Panc1 (cell line): ENCODE data around the gene SH3BP5. TPM values are rescaled to one million over a fixed set of nuclear protein-coding genes. Genes with fewer than 3 reads are reported as not detected.

Experiments used
- ATAC-seq: fragments of 200-7000 bp; cut with Tn5 transposase; 2 replicates; pipeline ENCODE4 v1.9.1; 2020; ENCODE audit warnings: mild to moderate bottlenecking, moderate library complexity
- BruUV-seq: library from RNA; stranded (reverse); fragments of 400-500 nt; replicated peaks from 2 replicates; lab custom pipeline; 2021; lab: Mats Ljungman, UMichigan
- CTCF ChIA-PET: fragments of 300-600 bp; sonication (Branson Sonifier 250); formaldehyde crosslinking; loops from one replicate; lab custom pipeline; 2022; ENCODE audit warnings: antibody characterized with exemption; lab: Charles Lee
- POLR2A ChIA-PET: fragments of 300-600 bp; sonication (Branson Sonifier 250); formaldehyde crosslinking; loops from one replicate; lab custom pipeline; 2022; ENCODE audit warnings: antibody characterized with exemption; lab: Charles Lee
- DNase-seq: peaks from one replicate; pipeline ENCODE4 v3.0.0-alpha.2; 2010; ENCODE audit warnings: low read depth, low spot score
- H3K27ac ChIP-seq: 2 replicates; pipeline ENCODE4 v1.5.1; 2011; ENCODE audit warnings: mild to moderate bottlenecking, low read length, inconsistent platforms
- H3K27me3 ChIP-seq: fragments of 200-500 bp; sonication (Bioruptor generic); 2 replicates; pipeline ENCODE4 v1.6.0; 2014; ENCODE audit warnings: low read length, inconsistent platforms; ENCODE audit not compliant: control insufficient read depth, insufficient read depth
- H3K36me3 ChIP-seq: fragments of 200-500 bp; sonication (Bioruptor generic); 2 replicates; pipeline ENCODE4 v1.5.1; 2014; ENCODE audit warnings: inconsistent platforms, mild to moderate bottlenecking, low read length, moderate library complexity; ENCODE audit not compliant: control insufficient read depth, insufficient read depth
- H3K4me1 ChIP-seq: 2 replicates; pipeline ENCODE4 v1.5.1; 2011; ENCODE audit warnings: inconsistent platforms, mild to moderate bottlenecking, low read length, moderate library complexity; ENCODE audit not compliant: control insufficient read depth, insufficient read depth
- H3K4me3 ChIP-seq, 2 experiments: 2 replicates each; pipeline ENCODE4 v1.5.1; 2011 to 2012; ENCODE audit warnings: low read depth in 2 of 2, low read length in 2 of 2, mild to moderate bottlenecking in 2 of 2, inconsistent platforms in 1 of 2, moderate library complexity in 1 of 2
- H3K9me3 ChIP-seq: fragments of 200-500 bp; sonication (Bioruptor generic); 2 replicates; pipeline ENCODE4 v1.5.1; 2014; ENCODE audit warnings: low read depth, mild to moderate bottlenecking, inconsistent platforms, low read length, moderate library complexity; ENCODE audit not compliant: control insufficient read depth, insufficient read depth
- POLR2AphosphoS5 ChIP-seq: IDR thresholded peaks from 2 replicates; pipeline ENCODE4 v1.6.1; 2012; ENCODE audit warnings: mild to moderate bottlenecking, low read depth, low read length, moderate library complexity
- SIN3A ChIP-seq: IDR thresholded peaks from 2 replicates; pipeline ENCODE4 v1.6.1; 2012; ENCODE audit warnings: low read depth, mild to moderate bottlenecking, low read length, moderate library complexity, borderline replicate concordance; ENCODE audit not compliant: insufficient read depth
- TCF7L2 ChIP-seq: IDR thresholded peaks from 2 replicates; pipeline ENCODE4 v1.6.1; 2011; ENCODE audit warnings: mild to moderate bottlenecking, low read depth, low read length, inconsistent platforms
- in situ Hi-C: cut with HindIII; loops from 2 replicates; pipeline ENCODE4 v1.10.0; 2016; ENCODE audit warnings: low sequenced_read_pairs, low pct_unique_long_range_greater_than_20kb
- intact Hi-C: fragments of 100-400 bp; cut with micrococcal nuclease; formaldehyde crosslinking; loops from one replicate; pipeline ENCODE4 v1.10.0; 2022; ENCODE audit not compliant: unreplicated experiment
- total RNA-seq: library from RNA; stranded (reverse); gene quantifications from one replicate; pipeline ENCODE4 v1.2.1, GENCODE V29; 2021; ENCODE audit not compliant: unreplicated experiment
- TF ChIP-seq, protein P1 (sequence below), 2 experiments: IDR thresholded peaks; 2 replicates each; pipeline ENCODE4 v1.6.1; 2011 to 2012; ENCODE audit warnings: low read depth in 2 of 2, control low read depth in 1 of 2, low read length in 1 of 2, mild to moderate bottlenecking in 1 of 2, moderate library complexity in 1 of 2; ENCODE audit not compliant: insufficient read depth in 1 of 2
- TF ChIP-seq, protein P2 (sequence below): fragments of 450-650 bp; IDR thresholded peaks from 2 replicates; pipeline ENCODE4 v1.5.1; 2017; ENCODE audit warnings: mild to moderate bottlenecking

The SH3BP5 gene
- total RNA-seq, 1 experiment from 2014 or later: 12.0 TPM

DNA sequence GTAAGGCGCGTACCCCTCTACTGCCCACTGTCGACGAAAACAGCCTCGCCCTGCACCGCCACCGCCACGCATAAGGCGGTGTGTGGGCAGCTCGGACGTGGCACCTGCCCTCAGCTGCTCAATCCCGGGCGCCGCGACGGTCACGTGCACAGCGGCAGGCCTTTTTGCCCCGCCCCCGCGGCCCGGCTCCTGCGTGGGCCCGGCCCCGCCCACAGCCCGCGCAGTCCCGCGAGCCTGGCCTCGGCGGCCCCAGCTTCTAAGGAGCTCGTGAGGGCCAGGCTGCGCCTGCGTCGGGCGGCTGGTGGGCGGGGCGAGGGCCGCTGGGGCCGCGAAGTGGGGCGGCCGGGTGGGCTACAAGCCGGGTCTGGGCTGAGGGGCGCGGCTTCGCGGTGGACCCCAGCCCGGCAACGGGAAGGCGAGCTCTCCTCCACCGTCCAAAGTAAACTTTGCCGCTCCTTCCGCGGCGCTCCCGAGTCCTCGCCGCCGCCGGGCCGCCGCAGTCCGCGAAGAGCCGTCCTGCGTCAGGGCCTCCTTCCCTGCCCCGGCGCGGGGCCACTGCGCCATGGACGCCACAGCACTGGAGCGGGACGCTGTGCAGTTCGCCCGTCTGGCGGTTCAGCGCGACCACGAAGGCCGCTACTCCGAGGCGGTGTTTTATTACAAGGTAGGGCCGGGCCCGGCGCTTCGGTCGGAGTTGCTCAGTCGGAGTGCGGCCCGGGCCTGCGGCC, 126.3 kb downstream of the SH3BP5 start, which contains the start of gene CAPN7:
Gene CAPN7 (plus strand): TSS at position 313 of the 728 bp plus-strand sequence. CDS start 250 bp downstream, at position 563.
- ChIA-PET CTCF (interaction anchor here (1.6 kb wide), 1 partner anchor 36 kb away, joined by 4 read pairs; no protein-coding TSS in a partner anchor), POLR2A (interaction anchor here (0.5 to 0.6 kb wide), 4 partner anchors 84 to 1769 kb away, joined by 3 to 5 read pairs (median 4); partner anchors contain the start of gene SH3BP5)
- ATAC-seq: peak; percentile 98
- no peak for DNase-seq
- Histone ChIP-seq H3K36me3 (peaks cover 2% of the 10 kb centered on the region), H3K9me3 (no peaks in the 10 kb centered on the region), H3K27me3 (no peaks in the 10 kb centered on the region), H3K4me3 (peak within 1 kb of the TSS; percentile 88 to 91), H3K4me1 (peaks cover 5% of the 10 kb centered on the region), H3K27ac (peak within 1 kb of the TSS; percentile 84)
- intact Hi-C loops (loop anchor here (10.0 kb wide), 1 partner anchor 199 kb away; no protein-coding TSS in a partner anchor), in situ Hi-C loops (no loop called here)
- TF ChIP-seq POLR2AphosphoS5 (peak; percentile 53; the same call in 1 of the 2 replicates), SIN3A (peak; percentile 73; the same call in 1 of the 2 replicates)
- TF ChIP-seq, protein P1, sequence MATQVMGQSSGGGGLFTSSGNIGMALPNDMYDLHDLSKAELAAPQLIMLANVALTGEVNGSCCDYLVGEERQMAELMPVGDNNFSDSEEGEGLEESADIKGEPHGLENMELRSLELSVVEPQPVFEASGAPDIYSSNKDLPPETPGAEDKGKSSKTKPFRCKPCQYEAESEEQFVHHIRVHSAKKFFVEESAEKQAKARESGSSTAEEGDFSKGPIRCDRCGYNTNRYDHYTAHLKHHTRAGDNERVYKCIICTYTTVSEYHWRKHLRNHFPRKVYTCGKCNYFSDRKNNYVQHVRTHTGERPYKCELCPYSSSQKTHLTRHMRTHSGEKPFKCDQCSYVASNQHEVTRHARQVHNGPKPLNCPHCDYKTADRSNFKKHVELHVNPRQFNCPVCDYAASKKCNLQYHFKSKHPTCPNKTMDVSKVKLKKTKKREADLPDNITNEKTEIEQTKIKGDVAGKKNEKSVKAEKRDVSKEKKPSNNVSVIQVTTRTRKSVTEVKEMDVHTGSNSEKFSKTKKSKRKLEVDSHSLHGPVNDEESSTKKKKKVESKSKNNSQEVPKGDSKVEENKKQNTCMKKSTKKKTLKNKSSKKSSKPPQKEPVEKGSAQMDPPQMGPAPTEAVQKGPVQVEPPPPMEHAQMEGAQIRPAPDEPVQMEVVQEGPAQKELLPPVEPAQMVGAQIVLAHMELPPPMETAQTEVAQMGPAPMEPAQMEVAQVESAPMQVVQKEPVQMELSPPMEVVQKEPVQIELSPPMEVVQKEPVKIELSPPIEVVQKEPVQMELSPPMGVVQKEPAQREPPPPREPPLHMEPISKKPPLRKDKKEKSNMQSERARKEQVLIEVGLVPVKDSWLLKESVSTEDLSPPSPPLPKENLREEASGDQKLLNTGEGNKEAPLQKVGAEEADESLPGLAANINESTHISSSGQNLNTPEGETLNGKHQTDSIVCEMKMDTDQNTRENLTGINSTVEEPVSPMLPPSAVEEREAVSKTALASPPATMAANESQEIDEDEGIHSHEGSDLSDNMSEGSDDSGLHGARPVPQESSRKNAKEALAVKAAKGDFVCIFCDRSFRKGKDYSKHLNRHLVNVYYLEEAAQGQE (IDR thresholded peaks at IDR 0.05; ENCODE audit: insufficient read depth in 1 of 2, low read depth in 2 of 2, low read length in 1 of 2): no peak
- TF ChIP-seq, protein P2, sequence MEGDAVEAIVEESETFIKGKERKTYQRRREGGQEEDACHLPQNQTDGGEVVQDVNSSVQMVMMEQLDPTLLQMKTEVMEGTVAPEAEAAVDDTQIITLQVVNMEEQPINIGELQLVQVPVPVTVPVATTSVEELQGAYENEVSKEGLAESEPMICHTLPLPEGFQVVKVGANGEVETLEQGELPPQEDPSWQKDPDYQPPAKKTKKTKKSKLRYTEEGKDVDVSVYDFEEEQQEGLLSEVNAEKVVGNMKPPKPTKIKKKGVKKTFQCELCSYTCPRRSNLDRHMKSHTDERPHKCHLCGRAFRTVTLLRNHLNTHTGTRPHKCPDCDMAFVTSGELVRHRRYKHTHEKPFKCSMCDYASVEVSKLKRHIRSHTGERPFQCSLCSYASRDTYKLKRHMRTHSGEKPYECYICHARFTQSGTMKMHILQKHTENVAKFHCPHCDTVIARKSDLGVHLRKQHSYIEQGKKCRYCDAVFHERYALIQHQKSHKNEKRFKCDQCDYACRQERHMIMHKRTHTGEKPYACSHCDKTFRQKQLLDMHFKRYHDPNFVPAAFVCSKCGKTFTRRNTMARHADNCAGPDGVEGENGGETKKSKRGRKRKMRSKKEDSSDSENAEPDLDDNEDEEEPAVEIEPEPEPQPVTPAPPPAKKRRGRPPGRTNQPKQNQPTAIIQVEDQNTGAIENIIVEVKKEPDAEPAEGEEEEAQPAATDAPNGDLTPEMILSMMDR: 0 out of 2 replicates have a peak, but pooled peaks have one; percentile 21
- BruUV-seq: no TSS peak

DNA sequence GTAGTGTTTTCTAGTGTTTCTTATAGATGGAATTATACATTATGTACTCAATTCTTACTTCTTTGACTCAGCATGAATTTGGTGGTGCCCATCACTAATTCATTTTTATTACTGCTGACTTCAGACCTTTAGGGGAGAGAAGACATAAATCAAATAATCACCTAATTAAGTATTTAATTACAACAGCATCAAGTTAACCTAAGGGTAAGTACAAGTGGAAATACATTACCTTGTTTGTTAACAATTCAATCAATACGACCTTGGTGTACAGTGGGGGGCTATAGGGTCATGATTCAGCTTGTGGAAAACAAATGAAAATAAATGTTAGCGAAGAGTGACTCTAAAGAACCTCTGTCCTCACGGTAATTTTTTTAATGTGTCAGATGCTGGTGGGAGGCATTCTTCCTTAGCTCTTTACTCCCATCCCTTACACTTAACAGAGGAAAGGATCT, 126.9 kb downstream of the SH3BP5 start:
- intact Hi-C loops (loop anchor here (10.0 kb wide), 1 partner anchor 199 kb away; no protein-coding TSS in a partner anchor), in situ Hi-C loops (no loop called here)
- DNase-seq (no peak), ATAC-seq (no peak)
- TF ChIP-seq, protein P2: no peak; the same call in 1 of the 2 replicates
- TF ChIP-seq, protein P1 (IDR thresholded peaks at IDR 0.05; ENCODE audit: insufficient read depth in 1 of 2, low read depth in 2 of 2, low read length in 1 of 2): no peak
- TF ChIP-seq TCF7L2: no peak
- Histone ChIP-seq H3K27ac (peak overlapping the region; percentile 84), H3K36me3 (peaks cover 2% of the 10 kb centered on the region), H3K4me1 (peaks cover 5% of the 10 kb centered on the region), H3K4me3 (peak overlapping the region; percentile 68 to 91), H3K9me3 (no peaks in the 10 kb centered on the region), H3K27me3 (no peaks in the 10 kb centered on the region)
- no TSS peak for BruUV-seq
- POLR2A ChIA-PET: interaction anchor here (0.5 to 0.6 kb wide), 3 partner anchors 84 to 1770 kb away, joined by 3 to 4 read pairs (median 3); no protein-coding TSS in a partner anchor
- CTCF ChIA-PET: interaction anchor here (1.6 kb wide), 1 partner anchor 36 kb away, joined by 4 read pairs; no protein-coding TSS in a partner anchor
